ENCODE measurements around the gene CALN1. TPM values are rescaled to one million over a fixed set of nuclear protein-coding genes. Genes with fewer than 3 reads are reported as not detected.

CALN1 gene
- total and polyA plus RNA-seq, 3 donors from 2014 or later, result 4.3 to 6.2 (median 4.4) TPM

DNA sequence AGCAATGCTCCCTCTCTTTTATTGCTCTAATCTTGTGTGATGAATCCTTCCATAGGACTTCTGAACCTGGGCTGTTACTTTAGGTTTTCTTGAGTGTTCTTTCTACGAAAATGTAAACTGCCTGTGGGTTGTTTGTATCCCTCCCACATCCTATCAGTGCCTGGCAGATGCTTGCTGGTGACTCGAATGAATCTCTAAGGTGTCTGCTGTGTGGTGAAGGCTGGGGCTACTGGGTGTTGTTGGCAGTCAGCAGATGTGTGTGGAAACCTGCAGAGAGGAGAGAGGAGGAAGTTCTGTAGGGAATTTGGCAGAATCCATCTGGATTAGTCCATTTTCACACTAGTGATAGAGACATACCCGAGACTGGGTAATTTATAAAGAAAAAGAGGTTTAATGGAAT lies 639.4 kb downstream of the CALN1 start:
- H3K36me3 ChIP-seq (ENCODE audit: low read depth, missing control alignments), result no peaks in the 10 kb centered on the region
- WGBS, 2 donors, result 69 to 71% methylated on average over 3 of the region's 3 CpGs
- no peaks in the 10 kb centered on the region for H3K9me3 ChIP-seq
- intact Hi-C loops (cut with DNase I; ENCODE audit: low total_unique reads), result no loop called here
- H3K4me3 ChIP-seq, result no peak overlapping the region
- DNase-seq, result no peak
- H3K4me1 ChIP-seq, result peaks cover 3% of the 10 kb centered on the region
- no peaks in the 10 kb centered on the region for H3K27me3 ChIP-seq
- H3K27ac ChIP-seq, result no peak overlapping the region
- no peak for TF ChIP-seq CTCF (IDR thresholded peaks at IDR 0.05)
- no peak for TF ChIP-seq POLR2A (IDR thresholded peaks at IDR 0.05)

DNA sequence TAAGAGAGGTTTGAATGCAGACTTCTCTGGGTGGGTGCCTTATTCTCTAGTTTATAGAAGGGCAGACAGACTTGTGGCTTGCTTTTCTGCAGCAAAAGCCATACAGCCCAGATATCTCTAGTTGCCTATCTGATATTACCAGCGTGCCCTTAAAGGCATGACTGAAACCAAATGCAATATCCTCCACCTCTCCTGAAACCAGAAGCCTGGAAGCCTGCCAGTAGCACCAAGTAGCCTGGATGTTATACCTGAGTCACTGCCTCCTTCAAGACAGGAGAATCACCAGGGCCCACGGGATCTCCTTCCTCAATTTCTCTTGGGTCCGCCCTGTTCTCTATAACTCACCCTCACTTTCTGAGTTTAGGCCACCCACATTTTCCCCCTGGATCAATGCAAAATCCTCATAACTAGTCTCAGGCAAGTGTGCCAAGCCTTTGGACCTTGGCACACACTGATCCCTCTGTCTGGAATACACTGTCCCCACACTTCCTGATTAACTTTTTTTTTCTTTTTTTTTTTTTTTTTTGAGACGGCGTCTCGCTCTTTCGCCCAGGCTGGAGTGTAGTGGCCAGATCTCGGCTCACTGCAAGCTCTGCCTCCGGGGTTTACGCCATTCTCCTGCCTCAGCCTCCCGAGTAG lies 641.8 kb downstream of the CALN1 start:
- no peak for DNase-seq
- no peak overlapping the region for H3K27ac ChIP-seq
- no peaks in the 10 kb centered on the region for H3K27me3 ChIP-seq
- 47 to 56% methylated on average over 11 of the region's 11 CpGs for WGBS, 2 donors
- intact Hi-C loops (cut with DNase I; ENCODE audit: low total_unique reads), result no loop called here
- H3K36me3 ChIP-seq (ENCODE audit: low read depth, missing control alignments), result no peaks in the 10 kb centered on the region
- no peak overlapping the region for H3K4me3 ChIP-seq
- TF ChIP-seq POLR2A (IDR thresholded peaks at IDR 0.05), result no peak
- no peak for TF ChIP-seq CTCF (IDR thresholded peaks at IDR 0.05)
- peaks cover 3% of the 10 kb centered on the region for H3K4me1 ChIP-seq
- no peaks in the 10 kb centered on the region for H3K9me3 ChIP-seq

DNA sequence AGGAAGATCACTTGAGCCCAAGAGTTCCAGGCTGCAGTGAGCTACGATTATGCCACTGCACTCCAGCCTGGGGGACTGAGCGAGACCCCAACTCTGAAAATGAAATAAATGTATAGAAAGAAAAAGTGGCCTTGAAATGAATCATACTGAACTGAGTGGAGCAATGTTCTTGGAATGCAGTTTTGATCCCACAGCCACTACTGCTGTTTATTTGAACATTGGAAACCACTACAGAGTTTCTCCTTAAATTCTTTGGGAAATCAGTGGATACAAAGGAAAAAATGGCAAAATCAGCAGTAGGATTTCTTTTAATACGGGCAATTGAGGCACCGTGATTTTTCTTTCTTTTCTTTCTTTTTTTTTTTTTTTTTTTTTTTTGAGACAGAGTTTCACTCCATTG lies 642.8 kb downstream of the CALN1 start:
- TF ChIP-seq CTCF (IDR thresholded peaks at IDR 0.05) (no peak), POLR2A (IDR thresholded peaks at IDR 0.05) (no peak)
- no peak overlapping the region for H3K27ac ChIP-seq
- H3K27me3 ChIP-seq, result no peaks in the 10 kb centered on the region
- H3K4me1 ChIP-seq, result peaks cover 3% of the 10 kb centered on the region
- no peak overlapping the region for H3K4me3 ChIP-seq
- DNase-seq, result no peak
- no peaks in the 10 kb centered on the region for H3K9me3 ChIP-seq
- H3K36me3 ChIP-seq (ENCODE audit: low read depth, missing control alignments), result no peaks in the 10 kb centered on the region
- intact Hi-C loops (cut with DNase I; ENCODE audit: low total_unique reads), result no loop called here
- WGBS, 2 donors, result 57 to 58% methylated on average over 4 of the region's 4 CpGs

GRCh38 chr7:71768450-71768849 lies 643.7 kb downstream of the CALN1 start:
- peaks cover 3% of the 10 kb centered on the region for H3K4me1 ChIP-seq
- TF ChIP-seq POLR2A (IDR thresholded peaks at IDR 0.05), result no peak
- TF ChIP-seq CTCF (IDR thresholded peaks at IDR 0.05), result no peak
- H3K4me3 ChIP-seq, result no peak overlapping the region
- WGBS, 2 donors, result 44 to 58% methylated on average over 2 of the region's 2 CpGs
- no peaks in the 10 kb centered on the region for H3K9me3 ChIP-seq
- H3K36me3 ChIP-seq (ENCODE audit: low read depth, missing control alignments), result no peaks in the 10 kb centered on the region
- DNase-seq, result no peak
- intact Hi-C loops (cut with DNase I; ENCODE audit: low total_unique reads), result no loop called here
- no peaks in the 10 kb centered on the region for H3K27me3 ChIP-seq
- no peak overlapping the region for H3K27ac ChIP-seq

GRCh38 chr7:71766016-71766415 lies 646.1 kb downstream of the CALN1 start:
- peaks cover 3% of the 10 kb centered on the region for H3K4me1 ChIP-seq
- no peaks in the 10 kb centered on the region for H3K27me3 ChIP-seq
- H3K4me3 ChIP-seq, result no peak overlapping the region
- DNase-seq, result no peak
- H3K27ac ChIP-seq, result no peak overlapping the region
- intact Hi-C loops (cut with DNase I; ENCODE audit: low total_unique reads), result no loop called here
- TF ChIP-seq POLR2A (IDR thresholded peaks at IDR 0.05), result no peak
- no peak for TF ChIP-seq CTCF (IDR thresholded peaks at IDR 0.05)
- no peaks in the 10 kb centered on the region for H3K36me3 ChIP-seq (ENCODE audit: low read depth, missing control alignments)
- no peaks in the 10 kb centered on the region for H3K9me3 ChIP-seq
